Activated naive CD8-positive, alpha-beta T cell (primary cell): ENCODE results near the gene TWSG1.

Experiments
- H3K27ac Mint-ChIP-seq: one replicate; pipeline ENCODE4 v1.8.0; 2021; ENCODE audit warnings: mixed read lengths
- H3K27me3 Mint-ChIP-seq: one replicate; pipeline ENCODE4 v1.8.0; 2021; ENCODE audit warnings: mixed read lengths
- H3K36me3 Mint-ChIP-seq: one replicate; pipeline ENCODE4 v1.8.0; 2021; ENCODE audit warnings: mixed read lengths
- H3K4me1 Mint-ChIP-seq: one replicate; pipeline ENCODE4 v1.8.0; 2021; ENCODE audit warnings: low read depth, mixed read lengths
- H3K4me3 Mint-ChIP-seq: one replicate; pipeline ENCODE4 v1.8.0; 2021; ENCODE audit warnings: mild to moderate bottlenecking, mixed read lengths
- H3K9me3 Mint-ChIP-seq: one replicate; pipeline ENCODE4 v1.8.0; 2021; ENCODE audit warnings: low read depth, mixed read lengths

The TWSG1 gene

DNA sequence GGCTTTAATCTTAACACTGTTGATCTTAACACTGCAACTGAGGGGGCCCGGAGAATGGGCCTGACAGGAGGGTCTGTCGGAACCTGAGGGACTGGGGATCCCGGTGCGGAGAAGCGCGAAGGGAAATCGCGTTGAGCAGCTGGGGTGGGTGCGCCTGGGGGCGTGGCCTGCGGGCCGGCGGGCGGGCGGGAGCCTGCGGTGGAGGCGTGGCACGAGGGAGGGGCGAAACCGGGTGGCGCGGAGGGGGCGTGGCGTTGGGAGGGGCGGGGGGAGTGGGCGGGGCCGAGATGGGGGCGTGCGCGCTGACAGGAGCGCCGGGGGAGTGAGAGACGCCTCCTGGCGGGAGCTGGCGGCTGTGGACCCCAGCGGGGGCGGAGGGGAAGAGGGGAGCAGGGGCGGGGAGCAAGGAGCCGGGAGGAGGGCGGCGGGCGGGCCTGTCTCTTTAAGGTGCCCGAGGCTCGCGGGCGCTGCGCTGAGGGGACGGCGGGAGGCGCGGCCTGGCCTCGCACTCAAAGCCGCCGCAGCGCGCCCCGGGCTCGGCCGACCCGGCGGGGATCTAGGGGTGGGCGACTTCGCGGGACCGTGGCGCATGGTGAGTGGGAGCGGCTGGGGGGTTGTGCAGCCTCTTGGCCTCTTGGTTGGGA lies at the start of gene TWSG1:
Gene TWSG1 (plus strand): TSS at position 445 of the 644 bp plus-strand sequence. CDS start 2,457 bp downstream, outside the sequence.
- H3K27ac Mint-ChIP-seq: peak within 1 kb of the TSS; percentile 23
- H3K27me3 Mint-ChIP-seq: no peaks in the 10 kb centered on the region
- peaks cover 8% of the 10 kb centered on the region for H3K36me3 Mint-ChIP-seq
- H3K4me3 Mint-ChIP-seq: peak within 1 kb of the TSS; percentile 91
- no peaks in the 10 kb centered on the region for H3K9me3 Mint-ChIP-seq
- peaks cover 26% of the 10 kb centered on the region for H3K4me1 Mint-ChIP-seq

DNA sequence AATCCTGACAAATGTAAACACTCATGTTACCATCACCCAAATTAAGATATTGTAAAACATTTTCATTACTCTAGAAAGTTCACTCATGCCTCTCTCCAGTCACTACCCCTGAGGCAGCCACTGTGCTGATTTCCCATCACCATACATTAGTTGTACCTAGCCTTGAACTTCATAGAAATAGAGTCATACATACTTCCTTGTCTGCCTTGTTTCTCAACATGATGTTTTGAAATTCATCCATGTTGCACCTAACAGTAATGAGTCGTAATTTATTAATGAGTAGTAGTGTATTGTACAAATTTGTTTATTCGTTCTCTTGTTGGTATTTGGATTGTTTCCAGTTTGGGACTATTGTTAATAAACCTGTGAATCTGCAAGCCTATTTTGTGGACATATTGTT lies 49.0 kb upstream of the TWSG1 start:
- H3K27ac Mint-ChIP-seq: peak overlapping the region; percentile 9
- H3K4me1 Mint-ChIP-seq: no peaks in the 10 kb centered on the region
- no peak overlapping the region for H3K4me3 Mint-ChIP-seq
- H3K9me3 Mint-ChIP-seq: peaks cover 8% of the 10 kb centered on the region
- H3K27me3 Mint-ChIP-seq: no peaks in the 10 kb centered on the region
- H3K36me3 Mint-ChIP-seq: peaks cover 20% of the 10 kb centered on the region

DNA sequence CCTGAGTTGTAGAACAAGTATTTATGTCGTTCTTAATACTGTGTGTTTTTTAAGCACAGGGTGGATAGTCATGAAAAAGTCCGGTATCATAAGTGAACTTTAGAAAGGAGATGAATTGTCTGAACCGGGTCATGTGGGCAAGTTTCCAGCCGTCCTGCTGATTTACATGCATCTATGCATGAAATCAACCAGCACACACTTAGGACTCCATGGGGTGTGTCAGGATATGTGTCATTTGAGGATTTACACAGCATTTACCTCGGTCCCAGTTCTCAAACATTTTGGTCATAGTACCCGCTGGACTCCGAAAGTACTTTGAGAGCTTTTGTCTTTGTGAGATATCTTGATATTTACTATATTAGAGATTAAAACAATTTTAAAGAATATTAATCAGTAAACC lies 47.5 kb upstream of the TWSG1 start:
- Mint-ChIP-seq H3K9me3 (peaks cover 11% of the 10 kb centered on the region), H3K4me3 (no peak overlapping the region), H3K36me3 (peaks cover 21% of the 10 kb centered on the region), H3K27me3 (no peaks in the 10 kb centered on the region), H3K4me1 (no peaks in the 10 kb centered on the region), H3K27ac (no peak overlapping the region)

DNA sequence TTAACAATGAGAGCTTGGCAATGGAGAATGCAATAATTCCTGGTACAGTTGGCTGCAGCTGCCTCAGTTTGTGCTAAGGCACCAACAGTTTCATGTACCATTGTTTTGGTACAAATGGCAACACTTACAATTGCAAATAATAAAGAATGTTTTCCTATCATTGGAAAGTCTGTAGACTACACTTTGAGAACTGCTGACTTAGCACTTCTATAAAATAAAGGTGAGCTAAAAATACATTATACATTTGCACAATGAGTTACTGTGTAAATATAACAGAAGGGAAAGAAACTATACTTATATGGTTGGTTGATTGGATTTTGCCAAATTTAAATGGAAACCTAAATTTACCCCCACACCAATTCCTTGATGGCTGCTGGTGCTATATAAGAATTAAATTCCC lies 44.9 kb upstream of the TWSG1 start:
- H3K4me3 Mint-ChIP-seq: no peak overlapping the region
- H3K27me3 Mint-ChIP-seq: no peaks in the 10 kb centered on the region
- no peaks in the 10 kb centered on the region for H3K4me1 Mint-ChIP-seq
- peaks cover 24% of the 10 kb centered on the region for H3K36me3 Mint-ChIP-seq
- H3K27ac Mint-ChIP-seq: no peak overlapping the region
- H3K9me3 Mint-ChIP-seq: peaks cover 14% of the 10 kb centered on the region

DNA sequence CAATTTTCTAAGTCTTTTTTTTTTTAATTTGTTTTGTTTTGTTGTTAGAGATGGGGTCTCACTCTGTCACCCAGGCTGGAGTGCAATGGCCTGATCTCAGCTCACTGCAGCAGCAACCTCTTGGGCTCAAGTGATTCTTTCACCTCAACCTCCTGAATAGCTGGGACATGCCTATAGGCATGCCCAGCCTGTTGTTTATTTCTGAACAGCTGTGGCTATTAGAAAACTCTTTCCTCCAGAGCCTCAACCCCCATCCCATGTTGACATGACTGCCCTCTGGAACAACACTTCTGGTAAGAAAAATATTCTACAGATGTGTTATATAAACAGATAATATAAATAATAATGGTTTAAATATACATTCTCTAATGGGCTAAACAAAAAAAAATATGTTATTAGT lies 44.4 kb upstream of the TWSG1 start:
- Mint-ChIP-seq H3K27ac (no peak overlapping the region), H3K4me3 (no peak overlapping the region), H3K9me3 (peaks cover 14% of the 10 kb centered on the region), H3K4me1 (no peaks in the 10 kb centered on the region), H3K36me3 (peaks cover 24% of the 10 kb centered on the region), H3K27me3 (no peaks in the 10 kb centered on the region)

DNA sequence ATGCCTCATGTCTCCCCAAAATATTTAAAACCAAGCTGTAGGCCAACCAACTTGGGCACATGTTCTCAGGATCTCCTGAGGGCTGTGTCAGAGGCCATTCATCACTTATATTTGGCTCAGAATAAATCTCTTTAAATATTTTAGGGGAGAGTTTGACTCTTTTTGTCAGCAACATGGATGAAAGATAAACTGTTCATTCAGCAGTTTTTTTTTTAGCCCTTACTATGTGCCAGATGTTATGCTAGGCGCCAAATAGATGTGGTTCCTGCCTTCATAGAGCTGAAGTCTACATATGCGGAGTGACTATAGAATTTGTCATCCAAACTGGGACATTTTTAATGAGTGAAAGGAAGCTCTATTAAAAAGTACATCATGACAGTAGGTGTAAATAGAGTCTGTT lies 42.5 kb upstream of the TWSG1 start:
- H3K27ac Mint-ChIP-seq: no peak overlapping the region
- peaks cover 20% of the 10 kb centered on the region for H3K36me3 Mint-ChIP-seq
- peaks cover 10% of the 10 kb centered on the region for H3K9me3 Mint-ChIP-seq

DNA sequence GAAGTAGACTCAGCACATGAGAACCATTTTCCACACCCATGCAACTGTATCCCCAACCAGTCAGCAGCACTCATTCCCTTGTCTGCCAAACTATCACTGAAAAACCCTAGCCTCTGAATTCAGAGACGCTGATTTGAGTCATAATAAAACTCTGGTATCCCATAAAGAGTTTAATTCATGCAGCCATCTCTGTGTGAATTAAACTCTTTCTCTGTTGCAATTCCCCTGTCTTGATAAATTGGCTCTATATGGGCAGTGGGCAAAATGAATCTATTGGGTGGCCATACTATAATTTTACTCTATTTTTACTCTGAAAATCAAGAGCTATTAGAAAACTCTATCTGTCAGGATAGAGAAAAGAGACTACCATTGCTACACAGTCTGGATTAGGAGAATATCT lies 40.6 kb upstream of the TWSG1 start:
- no peaks in the 10 kb centered on the region for H3K4me1 Mint-ChIP-seq
- H3K27ac Mint-ChIP-seq: no peak overlapping the region
- H3K27me3 Mint-ChIP-seq: no peaks in the 10 kb centered on the region
- H3K4me3 Mint-ChIP-seq: no peak overlapping the region
- peaks cover 15% of the 10 kb centered on the region for H3K36me3 Mint-ChIP-seq
- H3K9me3 Mint-ChIP-seq: peaks cover 7% of the 10 kb centered on the region

More for the DNA sequence above, 42.5 kb upstream of the TWSG1 start:
- Mint-ChIP-seq H3K27me3 (no peaks in the 10 kb centered on the region), H3K4me1 (no peaks in the 10 kb centered on the region), H3K4me3 (no peak overlapping the region)

DNA sequence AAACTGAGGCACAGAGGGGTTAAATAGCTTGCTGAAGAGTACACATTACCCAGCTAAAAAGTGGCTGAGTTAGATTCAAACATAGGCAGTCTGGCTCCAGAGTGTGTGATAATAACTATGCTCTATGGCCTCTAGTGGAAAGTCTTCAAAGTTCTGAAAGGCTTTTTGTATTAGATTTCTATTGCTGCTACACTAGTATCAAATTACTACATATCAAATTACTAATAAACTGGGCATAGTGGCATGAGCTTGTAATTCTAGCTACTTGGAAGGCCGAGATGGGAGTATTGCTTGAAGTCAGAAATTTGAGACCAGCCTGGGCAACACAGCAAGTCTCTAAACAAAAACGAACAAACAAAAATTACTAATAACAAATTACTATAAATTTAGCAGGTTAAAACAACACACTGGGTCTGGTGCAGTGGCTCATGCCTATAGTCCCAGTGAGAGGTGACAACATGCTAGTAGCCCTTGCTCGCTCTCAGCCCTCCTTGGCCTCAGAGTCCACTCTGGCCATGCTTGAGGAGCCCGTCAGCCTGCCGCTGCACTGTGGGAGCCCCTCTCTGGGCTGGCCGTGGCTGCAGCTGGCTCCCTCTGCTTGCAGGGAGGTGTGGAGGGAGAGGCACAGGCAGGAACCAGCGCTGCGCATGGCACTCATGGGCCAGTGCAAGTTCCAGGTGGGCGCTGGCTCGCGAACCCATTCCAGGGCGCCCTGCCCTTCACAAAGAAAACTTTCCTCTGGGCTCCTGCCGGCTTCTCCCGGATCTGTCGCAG lies 38.2 kb upstream of the TWSG1 start:
- no peaks in the 10 kb centered on the region for H3K4me1 Mint-ChIP-seq
- no peak overlapping the region for H3K27ac Mint-ChIP-seq
- H3K4me3 Mint-ChIP-seq: no peak overlapping the region
- H3K27me3 Mint-ChIP-seq: no peaks in the 10 kb centered on the region
- H3K36me3 Mint-ChIP-seq: peaks cover 13% of the 10 kb centered on the region
- peaks cover 4% of the 10 kb centered on the region for H3K9me3 Mint-ChIP-seq

DNA sequence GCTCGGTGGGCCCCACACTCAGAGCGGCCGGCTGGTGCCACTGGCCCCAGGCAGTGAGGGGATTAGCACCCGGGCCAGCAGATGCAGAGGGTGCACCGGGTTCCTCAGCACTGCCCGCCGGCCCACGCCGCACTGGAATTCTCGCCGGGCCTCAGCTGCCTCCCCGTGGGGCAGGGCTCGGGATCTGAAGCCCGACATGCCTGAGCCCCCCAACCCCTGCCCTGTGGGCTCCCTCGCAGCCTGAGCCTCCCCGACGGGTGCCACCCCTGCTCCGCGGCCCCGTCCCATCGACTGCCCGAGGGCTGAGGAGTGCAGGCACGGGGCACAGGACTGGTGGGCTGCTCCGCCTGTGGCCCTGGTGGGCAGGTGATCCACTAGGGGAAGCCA lies 37.6 kb upstream of the TWSG1 start:
- Mint-ChIP-seq H3K4me1 (no peaks in the 10 kb centered on the region), H3K36me3 (peaks cover 10% of the 10 kb centered on the region), H3K4me3 (no peak overlapping the region), H3K27me3 (no peaks in the 10 kb centered on the region), H3K27ac (no peak overlapping the region), H3K9me3 (peaks cover 5% of the 10 kb centered on the region)

DNA sequence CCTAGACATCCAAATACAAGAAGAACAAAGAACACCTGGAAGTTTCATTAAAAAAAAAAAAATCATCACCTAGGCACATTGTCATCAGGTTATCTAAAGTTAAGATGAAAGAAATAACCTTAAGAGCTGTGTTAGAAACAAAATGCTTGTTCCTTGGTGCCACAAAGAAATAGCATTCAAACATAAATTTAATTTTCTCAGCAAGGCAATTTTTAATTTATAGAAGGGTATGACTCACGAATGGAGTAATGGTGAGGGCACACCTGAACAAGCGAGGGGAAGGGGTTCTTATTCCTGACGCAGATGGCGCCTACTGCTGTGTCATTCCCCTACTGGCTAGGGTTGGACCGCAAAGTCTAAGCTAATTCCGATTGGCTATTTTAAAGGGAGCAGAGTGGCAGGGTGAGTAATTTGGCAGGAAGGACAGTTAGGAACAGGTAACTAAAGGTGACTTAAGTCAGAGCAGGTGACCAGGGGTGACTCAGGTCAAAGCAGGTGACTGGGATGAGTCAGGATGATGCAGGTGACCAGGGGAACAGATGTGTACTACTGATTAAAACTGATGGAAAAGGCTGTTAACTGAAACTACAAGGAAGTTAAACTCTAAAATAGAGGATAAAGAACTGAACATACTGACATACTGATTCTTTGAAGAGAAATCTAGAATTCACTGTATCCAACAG lies 30.0 kb upstream of the TWSG1 start:
- H3K36me3 Mint-ChIP-seq: peaks cover 16% of the 10 kb centered on the region
- H3K9me3 Mint-ChIP-seq: peaks cover 33% of the 10 kb centered on the region
- no peak overlapping the region for H3K4me3 Mint-ChIP-seq
- H3K27me3 Mint-ChIP-seq: peaks cover 4% of the 10 kb centered on the region
- H3K27ac Mint-ChIP-seq: no peak overlapping the region
- H3K4me1 Mint-ChIP-seq: no peaks in the 10 kb centered on the region

DNA sequence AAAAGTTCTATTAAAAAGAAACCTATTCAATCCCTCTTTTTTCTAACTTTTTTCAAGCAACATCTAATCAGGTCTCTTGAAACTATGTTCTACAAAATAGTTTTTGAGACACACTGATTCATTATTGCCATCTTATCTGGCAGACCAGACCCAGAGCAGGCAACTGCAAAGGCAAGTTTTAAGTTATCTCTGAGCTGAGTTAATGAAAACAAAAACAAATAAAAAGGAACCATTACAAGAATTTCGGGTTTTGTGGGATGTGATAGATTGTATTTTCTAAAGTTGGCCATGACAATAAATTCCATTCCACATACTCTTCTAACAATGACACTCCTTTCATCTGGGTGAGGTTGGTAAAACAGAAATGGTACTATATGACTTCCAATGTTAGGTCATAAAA lies 15.2 kb upstream of the TWSG1 start:
- peaks cover 3% of the 10 kb centered on the region for H3K36me3 Mint-ChIP-seq

DNA sequence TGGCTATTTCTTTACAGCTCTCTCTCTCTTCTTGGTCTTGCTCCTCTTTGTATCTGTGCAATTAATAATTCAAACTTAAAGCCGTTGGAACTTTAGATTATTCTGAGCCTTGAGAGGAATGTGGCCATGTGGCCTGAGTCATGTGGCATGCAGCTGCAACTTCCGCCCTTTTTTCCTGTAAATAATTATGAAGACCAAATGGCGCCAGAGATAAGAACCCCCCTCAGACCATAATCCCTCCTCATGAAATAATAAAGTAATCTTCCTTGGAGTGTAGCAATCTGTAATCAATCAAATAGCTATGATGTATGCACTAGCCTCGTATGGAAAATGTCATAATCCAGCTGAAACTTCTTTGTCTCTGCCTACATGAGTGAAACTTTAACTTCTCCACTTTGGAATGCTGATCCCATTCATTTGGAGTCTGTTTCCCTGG lies 13.5 kb upstream of the TWSG1 start:
- H3K27me3 Mint-ChIP-seq: peaks cover 11% of the 10 kb centered on the region
- H3K27ac Mint-ChIP-seq: no peak overlapping the region
- no peaks in the 10 kb centered on the region for H3K4me1 Mint-ChIP-seq
- peaks cover 3% of the 10 kb centered on the region for H3K36me3 Mint-ChIP-seq
- H3K9me3 Mint-ChIP-seq: peaks cover 6% of the 10 kb centered on the region
- H3K4me3 Mint-ChIP-seq: no peak overlapping the region

More for the DNA sequence above, 15.2 kb upstream of the TWSG1 start:
- H3K27me3 Mint-ChIP-seq: peaks cover 11% of the 10 kb centered on the region
- H3K9me3 Mint-ChIP-seq: peaks cover 6% of the 10 kb centered on the region
- H3K4me1 Mint-ChIP-seq: no peaks in the 10 kb centered on the region
- H3K4me3 Mint-ChIP-seq: no peak overlapping the region
- H3K27ac Mint-ChIP-seq: no peak overlapping the region

DNA sequence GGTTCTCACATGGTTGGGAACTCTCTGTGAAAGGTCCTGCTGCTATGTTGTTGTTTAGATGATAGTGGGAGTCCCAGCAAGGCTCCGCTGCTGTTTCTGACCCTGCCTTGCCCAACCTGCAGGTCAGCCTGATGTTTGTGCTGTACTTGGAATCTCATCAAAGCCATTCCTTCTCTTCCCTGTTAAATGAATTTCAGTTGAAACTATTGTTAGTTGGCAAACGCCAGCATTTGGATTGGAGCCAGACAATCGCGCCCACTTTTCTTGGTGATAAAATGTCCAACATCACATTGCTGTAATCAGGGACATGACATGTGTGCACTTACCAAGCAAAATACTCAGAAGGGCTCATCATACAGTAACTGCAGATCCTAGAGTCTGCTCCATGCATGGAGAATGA lies 12.8 kb upstream of the TWSG1 start:
- H3K36me3 Mint-ChIP-seq: peaks cover 3% of the 10 kb centered on the region
- H3K9me3 Mint-ChIP-seq: peaks cover 6% of the 10 kb centered on the region
- H3K4me1 Mint-ChIP-seq: no peaks in the 10 kb centered on the region
- H3K27me3 Mint-ChIP-seq: peaks cover 11% of the 10 kb centered on the region
- no peak overlapping the region for H3K27ac Mint-ChIP-seq
- H3K4me3 Mint-ChIP-seq: no peak overlapping the region

DNA sequence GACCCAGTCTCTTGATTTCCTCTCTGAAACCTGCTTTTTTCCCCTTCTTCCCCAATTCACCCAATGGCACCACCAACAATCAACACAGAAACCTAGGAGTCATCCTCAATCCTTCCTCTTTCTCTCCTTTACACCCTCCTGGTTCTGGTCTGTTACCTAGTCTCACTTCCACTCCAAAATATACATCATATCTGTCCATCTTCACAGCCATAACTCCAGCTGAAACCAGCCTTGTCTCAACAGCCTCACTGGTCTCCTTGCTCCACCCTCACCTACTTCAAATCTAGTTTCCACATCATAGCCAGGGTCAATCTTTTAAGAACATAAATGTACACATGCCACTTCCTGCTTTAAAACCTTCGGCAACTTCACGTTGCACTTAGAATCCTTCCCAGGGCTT lies 11.8 kb upstream of the TWSG1 start:
- peaks cover 6% of the 10 kb centered on the region for H3K9me3 Mint-ChIP-seq
- H3K4me1 Mint-ChIP-seq: no peaks in the 10 kb centered on the region
- H3K36me3 Mint-ChIP-seq: peaks cover 3% of the 10 kb centered on the region
- peaks cover 11% of the 10 kb centered on the region for H3K27me3 Mint-ChIP-seq
- no peak overlapping the region for H3K27ac Mint-ChIP-seq
- no peak overlapping the region for H3K4me3 Mint-ChIP-seq

DNA sequence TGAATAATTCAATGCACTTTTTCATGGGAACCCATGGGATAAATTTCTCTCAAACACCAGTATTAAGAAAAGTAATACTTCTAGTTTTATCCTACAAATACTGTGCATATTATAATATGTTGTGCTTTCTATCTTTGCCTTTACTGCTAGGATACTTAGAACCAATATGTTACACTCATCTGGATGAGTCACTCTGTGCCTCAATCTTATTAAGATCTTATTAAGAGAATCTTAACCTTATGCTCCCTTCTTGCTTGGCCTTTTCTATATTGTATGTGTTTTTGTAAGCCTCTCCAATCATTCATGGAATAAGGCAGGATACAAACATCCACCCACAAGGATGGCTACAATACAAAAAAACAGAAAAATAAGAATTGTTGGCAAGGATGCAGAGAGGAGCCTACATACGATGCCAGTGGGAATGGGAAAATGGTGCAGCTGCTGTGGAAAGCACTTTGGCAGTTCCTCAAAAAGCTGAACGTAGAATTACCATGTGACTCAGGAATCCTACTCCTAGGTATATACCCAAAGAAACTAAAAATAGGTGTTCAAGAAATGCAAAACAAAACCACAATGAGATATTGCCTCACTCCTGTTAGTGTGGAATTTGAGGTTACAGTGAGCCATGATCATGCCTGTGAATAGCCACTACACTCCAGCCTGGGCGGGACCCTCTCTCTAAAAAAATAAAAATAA lies 10.7 kb upstream of the TWSG1 start:
- H3K36me3 Mint-ChIP-seq: peaks cover 3% of the 10 kb centered on the region
- H3K9me3 Mint-ChIP-seq: peaks cover 10% of the 10 kb centered on the region
- no peak overlapping the region for H3K27ac Mint-ChIP-seq
- no peak overlapping the region for H3K4me3 Mint-ChIP-seq
- H3K4me1 Mint-ChIP-seq: no peaks in the 10 kb centered on the region
- H3K27me3 Mint-ChIP-seq: peaks cover 11% of the 10 kb centered on the region
